Endothelial cell of umbilical vein (primary cell): ENCODE results near the gene SPON1.

Experiments used
- CTCF ChIP-seq, 2 donors: IDR thresholded peaks; 1 replicate in 1 of 2; 2 replicates in 1 of 2; pipeline ENCODE4 v1.5.1; 2011; ENCODE audit warnings: low read length in 2 of 2, mild to moderate bottlenecking in 2 of 2, moderate library complexity in 2 of 2, control low read depth in 1 of 2, inconsistent platforms in 1 of 2, low read depth in 1 of 2; ENCODE audit not compliant: insufficient read depth in 1 of 2; ENCODE audit errors: extremely low read depth in 1 of 2
- FOS ChIP-seq: IDR thresholded peaks from 2 replicates; pipeline ENCODE4 v1.6.1; 2011; ENCODE audit warnings: mild to moderate bottlenecking, low read length, moderate library complexity, borderline replicate concordance; ENCODE audit not compliant: insufficient read depth
- JUN ChIP-seq: IDR thresholded peaks from 2 replicates; pipeline ENCODE4 v1.6.1; 2011; ENCODE audit warnings: borderline replicate concordance, low read depth; ENCODE audit not compliant: insufficient read length, insufficient read depth
- POLR2A ChIP-seq: IDR thresholded peaks from 2 replicates; pipeline ENCODE4 v1.6.1; 2012; ENCODE audit warnings: low read depth, mild to moderate bottlenecking, control low read depth, low read length
- POLR2AphosphoS5 ChIP-seq: IDR thresholded peaks from 2 replicates; pipeline ENCODE4 v1.6.1; 2012; ENCODE audit warnings: low read depth, mild to moderate bottlenecking, control low read depth, low read length, moderate library complexity; ENCODE audit not compliant: insufficient read depth

- TF ChIP-seq CTCF (IDR thresholded peaks at IDR 0.05; ENCODE audit: extremely low read depth in 1 of 2, insufficient read depth in 1 of 2, low read depth in 1 of 2, low read length in 2 of 2) (no peak), POLR2A (no peak), FOS (no peak), POLR2AphosphoS5 (no peak), JUN (no peak)
Observed at GRCh38 chr11:14058061-14058460, 95.5 kb downstream of the SPON1 start.
